GM13977 (cell line): ENCODE measurements around the gene DAND5.

Experiments
- DNase-seq: peaks from one replicate; pipeline ENCODE4 v3.0.0; 2012; ENCODE audit warnings: low spot score
- CTCF ChIP-seq: IDR thresholded peaks from 2 replicates; pipeline ENCODE4 v1.5.1; 2012; ENCODE audit warnings: mild to moderate bottlenecking, control low read depth; ENCODE audit not compliant: insufficient read depth; ENCODE audit errors: extremely low read depth, missing control alignments
- in situ Hi-C: fragments of 300-500 bp; cut with MboI; formaldehyde crosslinking; loops from one replicate; pipeline ENCODE4 v1.12.0; 2022; ENCODE audit warnings: low sequenced_read_pairs, low pct_unique_long_range_greater_than_20kb, mixed read lengths, inconsistent platforms; ENCODE audit not compliant: unreplicated experiment

The DAND5 gene

GRCh38 chr19:13001502-13002165 is 32.3 kb downstream of the DAND5 start:
- no peak for TF ChIP-seq CTCF
- in situ Hi-C loops, result no loop called here
- no peak for DNase-seq

- DNase-seq, result no peak
- in situ Hi-C loops, result no loop called here
Observed at GRCh38 chr19:13002166-13002898, 33.0 kb downstream of the DAND5 start.

GRCh38 chr19:13003081-13003480 is 33.7 kb downstream of the DAND5 start:
- no peak for DNase-seq
- no peak for TF ChIP-seq CTCF
- in situ Hi-C loops, result no loop called here

More at GRCh38 chr19:13002166-13002898, 33.0 kb downstream of the DAND5 start:
- no peak for TF ChIP-seq CTCF

GRCh38 chr19:13004273-13004672 is 34.9 kb downstream of the DAND5 start:
- in situ Hi-C loops, result no loop called here
- no peak for DNase-seq
- TF ChIP-seq CTCF, result no peak

GRCh38 chr19:13005253-13005652 is 35.9 kb downstream of the DAND5 start:
- no peak for TF ChIP-seq CTCF
- in situ Hi-C loops, result no loop called here
- DNase-seq, result no peak

- no peak for DNase-seq
- no peak for TF ChIP-seq CTCF
- in situ Hi-C loops, result no loop called here
Observed at GRCh38 chr19:13005861-13006370, 36.5 kb downstream of the DAND5 start.
